Measurements from ENCODE around the gene SYT1. TPM values are rescaled to one million over a fixed set of nuclear protein-coding genes. Genes with fewer than 3 reads are reported as not detected.

Gene SYT1
- total and polyA plus RNA-seq, 8 donors = 0.16 to 1.2 (median 0.26) TPM

DNA sequence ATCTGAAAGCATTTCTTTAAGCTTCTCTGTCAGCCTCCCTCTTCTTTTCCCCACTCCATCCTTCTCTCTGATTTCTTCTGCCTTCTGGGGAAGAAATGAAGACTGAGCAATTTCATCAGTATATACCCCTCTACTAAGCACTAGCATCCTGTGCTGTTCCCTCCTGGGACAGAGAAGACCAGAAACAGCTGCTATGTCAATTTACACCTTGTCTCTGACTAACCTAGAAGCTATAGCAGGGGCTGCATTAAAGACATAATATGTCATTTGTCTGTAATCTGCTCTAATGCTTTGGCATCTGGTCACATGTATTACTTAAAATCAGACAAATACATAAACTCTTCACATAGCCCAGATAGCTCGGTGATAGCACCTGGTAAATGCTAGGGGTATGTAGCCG is 529.3 kb downstream of the SYT1 start:
- 80 to 84% methylated on average over 2 of the region's 2 CpGs for WGBS, 2 donors
- no peaks in the 10 kb centered on the region for H3K27me3 ChIP-seq
- FAIRE-seq = no peak

DNA sequence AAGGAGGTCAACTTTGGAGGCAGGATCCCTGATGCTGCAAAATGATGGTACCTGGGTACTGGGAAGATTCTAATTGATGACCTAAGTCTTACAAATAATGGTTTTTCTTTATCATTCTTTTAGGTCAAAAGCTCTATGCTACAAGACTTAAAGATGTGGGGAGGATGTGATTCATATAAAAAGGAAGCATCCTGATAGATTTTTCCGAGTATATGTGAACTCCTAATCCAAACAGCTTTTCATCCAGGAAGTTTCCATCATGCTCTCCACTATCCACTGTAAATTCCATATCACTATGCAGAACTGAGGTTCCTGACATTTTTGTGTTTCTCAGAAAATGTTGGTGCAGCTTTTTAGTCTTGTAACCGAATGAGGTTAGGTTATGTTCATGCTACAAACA is 533.0 kb downstream of the SYT1 start:
- ATAC-seq (no peak), FAIRE-seq (no peak), DNase-seq (no peak)
- no peaks in the 10 kb centered on the region for H3K27me3 ChIP-seq
- H3K36me3 ChIP-seq = no peaks in the 10 kb centered on the region
- H3K4me1 ChIP-seq = no peaks in the 10 kb centered on the region
- TF ChIP-seq, protein P1, sequence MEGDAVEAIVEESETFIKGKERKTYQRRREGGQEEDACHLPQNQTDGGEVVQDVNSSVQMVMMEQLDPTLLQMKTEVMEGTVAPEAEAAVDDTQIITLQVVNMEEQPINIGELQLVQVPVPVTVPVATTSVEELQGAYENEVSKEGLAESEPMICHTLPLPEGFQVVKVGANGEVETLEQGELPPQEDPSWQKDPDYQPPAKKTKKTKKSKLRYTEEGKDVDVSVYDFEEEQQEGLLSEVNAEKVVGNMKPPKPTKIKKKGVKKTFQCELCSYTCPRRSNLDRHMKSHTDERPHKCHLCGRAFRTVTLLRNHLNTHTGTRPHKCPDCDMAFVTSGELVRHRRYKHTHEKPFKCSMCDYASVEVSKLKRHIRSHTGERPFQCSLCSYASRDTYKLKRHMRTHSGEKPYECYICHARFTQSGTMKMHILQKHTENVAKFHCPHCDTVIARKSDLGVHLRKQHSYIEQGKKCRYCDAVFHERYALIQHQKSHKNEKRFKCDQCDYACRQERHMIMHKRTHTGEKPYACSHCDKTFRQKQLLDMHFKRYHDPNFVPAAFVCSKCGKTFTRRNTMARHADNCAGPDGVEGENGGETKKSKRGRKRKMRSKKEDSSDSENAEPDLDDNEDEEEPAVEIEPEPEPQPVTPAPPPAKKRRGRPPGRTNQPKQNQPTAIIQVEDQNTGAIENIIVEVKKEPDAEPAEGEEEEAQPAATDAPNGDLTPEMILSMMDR (IDR thresholded peaks at IDR 0.05) = no peak
- no peaks in the 10 kb centered on the region for H3K9me3 ChIP-seq
- H3K27ac ChIP-seq = no peak overlapping the region
- 68 to 86% methylated on average over 2 of the region's 2 CpGs for WGBS, 2 donors
- no peak overlapping the region for H3K4me3 ChIP-seq
- intact Hi-C loops (cut with DNase I) = no loop called here

More for the DNA sequence above, 529.3 kb downstream of the SYT1 start:
- DNase-seq = no peak
- TF ChIP-seq, protein P1 (IDR thresholded peaks at IDR 0.05) = no peak
- no peaks in the 10 kb centered on the region for H3K4me1 ChIP-seq
- intact Hi-C loops (cut with DNase I) = no loop called here
- no peaks in the 10 kb centered on the region for H3K36me3 ChIP-seq
- H3K27ac ChIP-seq = no peak overlapping the region
- no peak for ATAC-seq
- H3K9me3 ChIP-seq = no peaks in the 10 kb centered on the region
- no peak overlapping the region for H3K4me3 ChIP-seq

DNA sequence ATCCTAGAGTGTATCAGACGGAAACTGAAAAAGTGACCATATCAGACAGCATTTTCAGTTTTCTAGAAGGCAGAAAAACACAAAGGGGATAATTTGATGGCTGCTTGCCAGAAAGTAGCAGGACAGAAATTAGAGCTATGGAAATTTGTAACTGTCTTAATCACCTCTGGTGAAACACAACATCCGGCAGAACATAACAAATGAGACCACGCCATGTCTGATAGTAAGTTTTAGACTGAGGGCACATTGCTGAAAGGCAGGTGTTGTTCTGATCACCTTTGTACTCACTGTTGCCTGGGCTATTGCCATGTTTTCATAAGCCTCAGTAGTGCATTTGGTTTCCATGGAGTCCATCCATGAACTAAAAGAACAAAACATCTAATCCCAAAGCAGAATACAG is 535.9 kb downstream of the SYT1 start:
- FAIRE-seq = no peak
- Histone ChIP-seq H3K9me3 (no peaks in the 10 kb centered on the region), H3K27me3 (no peaks in the 10 kb centered on the region), H3K4me3 (no peak overlapping the region), H3K4me1 (no peaks in the 10 kb centered on the region), H3K27ac (no peak overlapping the region), H3K36me3 (no peaks in the 10 kb centered on the region)
- intact Hi-C loops (cut with DNase I) = no loop called here
- DNase-seq = no peak
- WGBS, 2 donors = 79 to 81% methylated on average over 3 of the region's 3 CpGs
- TF ChIP-seq, protein P1 (IDR thresholded peaks at IDR 0.05) = no peak
- no peak for ATAC-seq

DNA sequence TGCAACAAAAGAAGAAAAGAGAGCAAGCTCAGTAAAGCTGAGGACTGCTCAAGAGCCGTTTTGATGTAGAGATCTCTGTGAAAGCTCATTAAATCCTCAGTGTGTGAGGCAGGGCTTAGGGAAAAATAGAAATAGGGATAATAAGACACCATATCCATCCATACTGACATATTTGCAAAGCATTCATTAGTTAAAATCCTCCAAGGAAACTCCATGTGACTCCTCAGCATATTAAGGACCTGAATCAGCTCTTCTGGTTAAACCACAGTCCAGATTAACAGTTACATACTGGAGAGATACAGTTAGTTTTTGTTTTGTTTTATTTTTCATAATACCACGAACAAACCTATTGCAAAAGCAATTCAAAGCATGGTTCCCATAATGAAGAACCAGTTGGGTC is 538.0 kb downstream of the SYT1 start:
- no peaks in the 10 kb centered on the region for H3K4me1 ChIP-seq
- H3K27me3 ChIP-seq = no peaks in the 10 kb centered on the region
- FAIRE-seq (no peak), ATAC-seq (no peak), DNase-seq (no peak)
- 61 to 84% methylated on average over 2 of the region's 2 CpGs for WGBS, 2 donors
- H3K4me3 ChIP-seq = no peak overlapping the region
- no peak overlapping the region for H3K27ac ChIP-seq
- no peaks in the 10 kb centered on the region for H3K36me3 ChIP-seq
- intact Hi-C loops (cut with DNase I) = no loop called here
- H3K9me3 ChIP-seq = no peaks in the 10 kb centered on the region
- TF ChIP-seq, protein P1 (IDR thresholded peaks at IDR 0.05) = no peak

DNA sequence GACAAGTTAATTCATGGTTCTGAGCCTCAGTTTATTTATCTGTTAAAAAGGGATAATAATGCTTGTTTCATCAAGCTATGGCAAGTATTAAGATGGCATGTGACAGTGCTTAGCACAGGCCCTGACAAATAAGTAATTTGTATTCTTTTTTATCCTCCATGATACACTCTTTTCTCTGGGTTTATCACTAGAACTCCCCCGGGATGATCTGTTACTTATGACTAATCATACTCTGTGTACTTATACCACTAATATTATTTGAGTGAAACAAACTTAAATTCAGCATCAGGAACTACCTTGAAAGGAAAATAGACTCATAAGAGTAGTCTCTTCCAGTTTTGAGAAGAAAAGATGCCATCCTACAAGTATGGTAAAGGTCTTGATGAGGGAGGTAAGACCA is 542.4 kb downstream of the SYT1 start:
- H3K27ac ChIP-seq = no peak overlapping the region
- no peaks in the 10 kb centered on the region for H3K27me3 ChIP-seq
- no peak for DNase-seq
- peaks cover 0 to 4% (median 0%) of the 10 kb centered on the region in 3 donors for H3K4me1 ChIP-seq
- no peak for FAIRE-seq
- intact Hi-C loops (cut with DNase I) = no loop called here
- H3K9me3 ChIP-seq = no peaks in the 10 kb centered on the region
- no peak overlapping the region for H3K4me3 ChIP-seq
- ATAC-seq = no peak
- 74 to 78% methylated on average over 1 of the region's 1 CpG for WGBS, 2 donors
- TF ChIP-seq, protein P1 (IDR thresholded peaks at IDR 0.05) = no peak
- H3K36me3 ChIP-seq = no peaks in the 10 kb centered on the region
